Measurements from ENCODE around the gene FGD5.

- TF ChIP-seq, protein P1, sequence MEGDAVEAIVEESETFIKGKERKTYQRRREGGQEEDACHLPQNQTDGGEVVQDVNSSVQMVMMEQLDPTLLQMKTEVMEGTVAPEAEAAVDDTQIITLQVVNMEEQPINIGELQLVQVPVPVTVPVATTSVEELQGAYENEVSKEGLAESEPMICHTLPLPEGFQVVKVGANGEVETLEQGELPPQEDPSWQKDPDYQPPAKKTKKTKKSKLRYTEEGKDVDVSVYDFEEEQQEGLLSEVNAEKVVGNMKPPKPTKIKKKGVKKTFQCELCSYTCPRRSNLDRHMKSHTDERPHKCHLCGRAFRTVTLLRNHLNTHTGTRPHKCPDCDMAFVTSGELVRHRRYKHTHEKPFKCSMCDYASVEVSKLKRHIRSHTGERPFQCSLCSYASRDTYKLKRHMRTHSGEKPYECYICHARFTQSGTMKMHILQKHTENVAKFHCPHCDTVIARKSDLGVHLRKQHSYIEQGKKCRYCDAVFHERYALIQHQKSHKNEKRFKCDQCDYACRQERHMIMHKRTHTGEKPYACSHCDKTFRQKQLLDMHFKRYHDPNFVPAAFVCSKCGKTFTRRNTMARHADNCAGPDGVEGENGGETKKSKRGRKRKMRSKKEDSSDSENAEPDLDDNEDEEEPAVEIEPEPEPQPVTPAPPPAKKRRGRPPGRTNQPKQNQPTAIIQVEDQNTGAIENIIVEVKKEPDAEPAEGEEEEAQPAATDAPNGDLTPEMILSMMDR (IDR thresholded peaks at IDR 0.05; ENCODE audit: low read length): no peak
- TF ChIP-seq EZH2 (IDR thresholded peaks at IDR 0.05; ENCODE audit: borderline replicate concordance, low read length): no peak
Measured at GRCh38 chr3:14786369-14786768, 32.4 kb upstream of the FGD5 start.
